Psoas muscle (tissue), 8 donors: ENCODE data around the gene IL17REL. TPM values are rescaled to one million over a fixed set of nuclear protein-coding genes. Genes with fewer than 3 reads are reported as not detected.

ENCODE experiments used
- ATAC-seq, 4 donors: fragments of 200-7000 bp; cut with Tn5 transposase; one replicate each; pipeline ENCODE4 v1.9.1; 2020; ENCODE audit warnings: moderate library complexity in 3 of 4, mild to moderate bottlenecking in 2 of 4
- DNase-seq, 2 donors: peaks; one replicate each; pipeline ENCODE4 v3.0.0-alpha.2; 2020
- H3K27ac ChIP-seq: fragments of 200-600 bp; one replicate; pipeline ENCODE4 v1.8.0; 2022
- H3K27me3 ChIP-seq, 3 donors: fragments of 200-600 bp in 1 of 3; one replicate each; pipeline versions ENCODE4 v1.6.1 to v1.8.0; 2013 to 2022; ENCODE audit warnings: low read length in 2 of 3, mild to moderate bottlenecking in 2 of 3, moderate library complexity in 1 of 3; ENCODE audit not compliant: insufficient read depth in 3 of 3
- H3K36me3 ChIP-seq, 2 donors: fragments of 200-600 bp in 1 of 2; one replicate each; pipeline versions ENCODE4 v1.6.1 to v1.8.0; 2013 to 2022; ENCODE audit warnings: low read depth in 1 of 2, mild to moderate bottlenecking in 1 of 2, moderate library complexity in 1 of 2; ENCODE audit not compliant: insufficient read depth in 1 of 2
- H3K4me1 ChIP-seq: fragments of 200-600 bp; one replicate; pipeline ENCODE4 v1.8.0; 2022
- H3K4me3 ChIP-seq: fragments of 200-600 bp; one replicate; pipeline ENCODE4 v1.8.0; 2022; ENCODE audit warnings: mild to moderate bottlenecking
- H3K9me3 ChIP-seq: fragments of 200-600 bp; one replicate; pipeline ENCODE4 v1.8.0; 2022
- WGBS, 3 donors: extraction: QIAGEN DNeasy Blood & Tissue Kit; methylation state at CpG; one replicate each; pipeline versions ENCODE4 v1.1.6 to v1.1.7; 2013; 5-methylcytosine and 5-hydroxymethylcytosine counted together
- intact Hi-C, 2 donors: fragments of 100-400 bp; cut with DNase I; formaldehyde crosslinking; loops; one replicate each; pipeline versions ENCODE4 v1.11.0 to v1.14.2; 2022
- polyA plus RNA-seq, 3 donors: library from polyadenylated mRNA; stranded (reverse); fragments of 200-250 nt; gene quantifications; one replicate each; pipeline ENCODE4 v1.2.3, GENCODE V29; 2013
- total RNA-seq, 4 donors: library from RNA; stranded (reverse); fragmentation: NEBNext Ultra II Directional in 2 of 4; extraction: Animal tissue kit (Norgen Biotek cat#: 25700) in 2 of 4; gene quantifications; one replicate each; pipeline versions ENCODE4 v1.2.1 to v1.2.4, GENCODE V29; 2021 to 2023
- TF ChIP-seq, protein P1 (sequence below): fragments of 200-600 bp; IDR thresholded peaks from one replicate; pipeline ENCODE4 v1.8.0; 2022; ENCODE audit warnings: antibody characterized with exemption
- donor health status: healthy with polysubstance abuse.
- donor health status: DM: no; HTN: no; CAD: no; lungs with moderate emphysema.
- donor health status: Bipolar disorder and iron deficiency.
- donor health status: healthy.
- donor health status: DM: yes; HTN: yes; CAD: no.
- donor health status: DM: no; HTN: no; CAD: no.
- donor health status: DM: no; HTN: no; CAD: no.
- donor health status: DM: yes; HTN: yes; CAD: no.

The IL17REL gene
- total and polyA plus RNA-seq, 7 donors, result not detected

DNA sequence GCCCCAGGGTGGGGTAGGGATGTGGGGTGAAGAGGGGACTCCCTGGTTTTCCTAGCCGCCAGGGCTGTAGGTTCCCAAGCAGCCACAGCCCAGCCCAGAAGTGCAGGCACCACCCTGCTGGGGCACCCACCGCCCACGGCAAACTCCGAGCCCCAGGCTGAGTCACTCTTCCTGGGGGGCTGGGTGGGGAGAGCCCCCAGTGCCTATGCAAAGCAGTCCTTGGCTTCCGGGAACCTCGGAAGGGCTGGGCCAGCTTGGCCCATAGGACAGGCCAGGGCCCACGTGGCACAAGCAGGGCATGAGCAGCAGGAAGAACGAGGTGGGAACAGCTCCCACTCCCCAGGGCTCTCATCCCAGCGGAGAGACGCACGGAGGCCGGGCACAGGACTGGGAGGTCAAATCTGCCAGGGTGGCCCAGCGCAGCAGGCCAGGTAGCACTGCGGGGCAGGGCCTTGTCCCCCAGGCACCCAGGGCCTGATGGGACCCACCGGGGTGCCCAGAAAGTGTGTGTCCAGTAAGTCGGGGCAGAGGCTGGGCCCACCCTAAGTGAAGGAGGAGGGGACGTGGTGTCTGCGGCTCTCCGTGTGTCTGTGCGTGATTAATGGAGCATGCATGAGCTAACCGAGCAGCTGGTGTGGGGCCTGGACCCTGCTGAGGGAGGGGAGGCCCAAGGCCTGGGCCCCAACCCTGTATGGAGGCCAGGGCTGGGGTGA is 4.6 kb upstream of the IL17REL start:
- Histone ChIP-seq H3K9me3 (no peaks in the 10 kb centered on the region), H3K27me3 (peaks cover 0 to 53% (median 26%) of the 10 kb centered on the region in 3 donors), H3K36me3 (no peaks in the 10 kb centered on the region), H3K4me3 (no peak overlapping the region), H3K4me1 (no peaks in the 10 kb centered on the region), H3K27ac (no peak overlapping the region)
- WGBS, 3 donors, result 52 to 64% (median 55%) methylated on average over 21 of the region's 21 CpGs
- intact Hi-C loops, result no loop called here
- DNase-seq, result no peak
- ATAC-seq, result peak in 1 of 4 donors; percentile 38
- TF ChIP-seq, protein P1, sequence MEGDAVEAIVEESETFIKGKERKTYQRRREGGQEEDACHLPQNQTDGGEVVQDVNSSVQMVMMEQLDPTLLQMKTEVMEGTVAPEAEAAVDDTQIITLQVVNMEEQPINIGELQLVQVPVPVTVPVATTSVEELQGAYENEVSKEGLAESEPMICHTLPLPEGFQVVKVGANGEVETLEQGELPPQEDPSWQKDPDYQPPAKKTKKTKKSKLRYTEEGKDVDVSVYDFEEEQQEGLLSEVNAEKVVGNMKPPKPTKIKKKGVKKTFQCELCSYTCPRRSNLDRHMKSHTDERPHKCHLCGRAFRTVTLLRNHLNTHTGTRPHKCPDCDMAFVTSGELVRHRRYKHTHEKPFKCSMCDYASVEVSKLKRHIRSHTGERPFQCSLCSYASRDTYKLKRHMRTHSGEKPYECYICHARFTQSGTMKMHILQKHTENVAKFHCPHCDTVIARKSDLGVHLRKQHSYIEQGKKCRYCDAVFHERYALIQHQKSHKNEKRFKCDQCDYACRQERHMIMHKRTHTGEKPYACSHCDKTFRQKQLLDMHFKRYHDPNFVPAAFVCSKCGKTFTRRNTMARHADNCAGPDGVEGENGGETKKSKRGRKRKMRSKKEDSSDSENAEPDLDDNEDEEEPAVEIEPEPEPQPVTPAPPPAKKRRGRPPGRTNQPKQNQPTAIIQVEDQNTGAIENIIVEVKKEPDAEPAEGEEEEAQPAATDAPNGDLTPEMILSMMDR, result no peak

DNA sequence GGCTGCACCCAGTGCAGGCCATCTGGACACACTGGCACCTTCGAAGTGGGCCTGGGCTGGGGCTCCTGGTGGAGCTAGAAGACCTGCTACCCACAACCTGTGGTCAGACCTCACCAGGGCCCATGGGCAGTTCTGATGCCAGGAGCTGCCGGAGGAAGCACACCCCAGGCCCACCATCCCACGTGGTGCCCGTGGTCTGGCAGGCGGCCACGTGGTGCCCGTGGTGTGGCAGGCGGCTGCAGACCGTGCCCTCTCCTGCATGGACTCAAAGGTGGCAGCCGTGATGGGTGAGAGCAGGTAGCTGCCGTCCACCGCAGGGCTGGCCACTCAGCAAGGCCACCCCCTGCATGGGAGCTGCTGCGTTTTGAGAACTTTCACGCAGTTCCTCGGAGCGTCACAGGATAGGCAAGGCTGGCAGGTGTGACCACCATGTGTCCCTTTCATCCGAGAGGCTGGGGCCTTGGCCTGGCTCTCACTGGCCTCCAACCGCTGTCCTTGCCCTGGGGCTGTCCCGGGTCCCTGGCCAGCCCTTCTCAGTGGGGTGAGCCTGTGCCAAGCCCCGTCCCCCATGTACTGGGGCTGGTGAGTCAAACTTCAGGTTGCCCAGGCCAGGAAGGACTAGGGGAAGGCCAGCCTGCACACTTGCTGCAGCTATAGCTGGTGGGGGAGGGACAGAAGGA is 3.9 kb upstream of the IL17REL start:
- DNase-seq (no peak), ATAC-seq (no peak)
- WGBS, 3 donors, result 67 to 81% (median 71%) methylated on average over 14 to 20 of the region's 20 CpGs
- Histone ChIP-seq H3K4me3 (no peak overlapping the region), H3K27ac (no peak overlapping the region), H3K36me3 (no peaks in the 10 kb centered on the region), H3K9me3 (no peaks in the 10 kb centered on the region), H3K27me3 (peaks cover 0 to 60% (median 30%) of the 10 kb centered on the region in 3 donors), H3K4me1 (no peaks in the 10 kb centered on the region)
- TF ChIP-seq, protein P1, result no peak
- intact Hi-C loops, result no loop called here

DNA sequence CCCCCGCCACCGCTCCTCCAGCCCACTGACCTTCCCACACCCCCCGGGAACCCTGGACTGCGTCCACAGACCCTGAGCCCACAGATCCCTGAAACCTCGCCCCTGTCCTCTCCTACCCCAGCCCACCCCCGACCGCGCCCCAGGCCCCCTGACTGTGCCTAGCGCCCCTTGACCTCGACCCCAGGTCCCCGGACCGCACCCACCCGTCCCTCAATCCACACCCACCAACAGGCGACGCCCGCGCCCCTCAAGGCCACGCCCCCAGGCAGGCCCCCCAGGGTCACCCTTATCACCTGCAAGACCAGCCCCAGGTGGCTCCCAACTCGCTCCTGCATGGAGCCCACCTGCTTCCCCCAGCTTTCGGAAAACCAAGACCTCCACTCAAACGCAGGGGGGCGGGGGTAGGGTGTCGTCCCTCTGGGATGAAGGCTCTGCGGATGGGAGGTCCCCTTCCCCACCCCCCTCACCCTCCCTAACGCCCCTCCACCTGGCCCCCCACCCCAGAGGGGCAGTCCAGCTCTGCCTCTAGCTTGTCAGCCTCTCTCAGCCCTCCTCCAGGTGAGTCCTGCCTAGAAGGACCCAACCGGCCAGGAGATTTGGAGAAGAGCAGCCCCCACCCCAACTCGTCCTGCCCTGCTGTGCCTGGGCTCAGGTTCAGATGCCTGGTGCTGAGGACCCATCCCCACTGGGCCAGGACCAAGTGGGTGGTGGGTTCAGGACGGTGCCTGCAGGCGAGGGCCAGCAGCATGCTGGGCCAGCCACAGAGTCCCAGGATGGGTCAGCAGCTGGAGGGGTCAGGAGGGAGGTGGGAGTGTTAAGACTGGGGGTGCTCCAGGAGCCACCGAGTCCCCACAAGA is 3.1 kb upstream of the IL17REL start:
- ATAC-seq, result no peak
- Histone ChIP-seq H3K36me3 (no peaks in the 10 kb centered on the region), H3K9me3 (no peaks in the 10 kb centered on the region), H3K27ac (no peak overlapping the region), H3K4me1 (no peaks in the 10 kb centered on the region), H3K4me3 (no peak overlapping the region), H3K27me3 (peaks cover 0 to 67% (median 33%) of the 10 kb centered on the region in 3 donors)
- TF ChIP-seq, protein P1, result no peak
- DNase-seq, result no peak
- 31 to 46% (median 33%) methylated on average over 22 to 30 of the region's 30 CpGs for WGBS, 3 donors
- intact Hi-C loops, result no loop called here

DNA sequence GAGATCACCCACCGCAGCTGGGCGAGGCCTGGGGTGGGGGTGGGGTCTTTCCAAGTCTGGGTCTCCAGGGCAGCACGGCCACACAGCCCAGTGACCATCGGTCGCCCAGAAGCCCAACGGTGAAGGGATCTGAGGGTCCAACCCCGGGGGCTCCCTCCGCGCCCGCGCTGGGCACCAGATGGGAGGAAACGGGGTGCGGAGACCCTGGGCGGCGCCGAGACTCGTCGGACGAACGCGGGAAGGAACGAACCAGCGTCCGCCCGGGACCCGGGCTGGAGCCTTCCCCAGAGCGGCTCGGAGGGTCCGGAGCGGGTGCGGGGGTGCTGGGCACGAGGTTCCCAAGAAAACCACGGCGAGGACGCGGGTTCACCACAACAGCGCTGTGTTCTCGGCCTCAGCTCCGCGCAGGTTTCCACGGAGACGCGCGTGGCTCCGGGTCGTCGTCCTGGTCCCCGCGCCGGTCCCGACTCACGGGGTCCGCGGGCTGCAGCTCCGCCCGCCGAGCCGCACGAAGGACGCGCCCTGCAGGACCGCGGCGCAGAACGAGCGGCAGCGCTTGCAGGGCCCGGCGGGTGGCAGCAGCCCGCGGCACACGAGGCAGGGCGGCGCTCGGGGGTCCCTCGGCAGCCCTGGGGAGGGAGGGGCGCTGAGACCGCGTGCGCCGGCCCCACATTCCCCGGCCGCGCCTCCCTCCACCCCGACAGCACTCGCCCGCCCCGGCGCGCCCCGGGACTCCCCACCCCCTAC is 2.3 kb upstream of the IL17REL start:
- intact Hi-C loops, result no loop called here
- H3K27me3 ChIP-seq, result peaks cover 0 to 76% (median 40%) of the 10 kb centered on the region in 3 donors
- TF ChIP-seq, protein P1, result no peak
- H3K9me3 ChIP-seq, result no peaks in the 10 kb centered on the region
- H3K36me3 ChIP-seq, result no peaks in the 10 kb centered on the region
- ATAC-seq, result no peak
- no peaks in the 10 kb centered on the region for H3K4me1 ChIP-seq
- DNase-seq, result no peak
- no peak overlapping the region for H3K27ac ChIP-seq
- H3K4me3 ChIP-seq, result no peak overlapping the region
- 1 to 3% (median 2%) methylated on average over 66 to 90 of the region's 91 CpGs for WGBS, 3 donors
